ACC112 (cell line): ENCODE data around the gene SHISA8.
A peak's percentile ranks its signal among the peaks of the same experiment; 100 is the strongest.

Experiments
- H2AFZ ChIP-seq: fragments of 200-600 bp; sonication (generic); one replicate; pipeline ENCODE4 v1.6.0; 2017; ENCODE audit warnings: antibody characterized with exemption, low read length; ENCODE audit not compliant: unreplicated experiment
- H3K27ac ChIP-seq: fragments of 200-600 bp; sonication (generic); 2 replicates; pipeline ENCODE4 v1.5.1; 2014; ENCODE audit warnings: low read depth, mild to moderate bottlenecking, antibody characterized with exemption, low read length, moderate library complexity
- H3K27me3 ChIP-seq: fragments of 200-600 bp; sonication (generic); 2 replicates; pipeline ENCODE4 v1.6.1; 2014; ENCODE audit warnings: mild to moderate bottlenecking, antibody characterized with exemption, low read length, moderate library complexity, mixed read lengths; ENCODE audit not compliant: insufficient read depth
- H3K36me3 ChIP-seq: fragments of 200-600 bp; sonication (generic); 2 replicates; pipeline ENCODE4 v1.6.1; 2016; ENCODE audit warnings: mild to moderate bottlenecking, antibody characterized with exemption, low read length, moderate library complexity, mixed read lengths; ENCODE audit not compliant: insufficient read depth
- H3K4me1 ChIP-seq: fragments of 200-600 bp; sonication (generic); one replicate; pipeline ENCODE4 v1.6.1; 2016; ENCODE audit warnings: low read length, mixed read lengths; ENCODE audit not compliant: insufficient read depth, unreplicated experiment, control insufficient read depth
- H3K4me3 ChIP-seq: fragments of 200-600 bp; sonication (generic); 2 replicates; pipeline ENCODE4 v1.5.1; 2014; ENCODE audit warnings: mild to moderate bottlenecking, low read depth, low read length
- H3K79me2 ChIP-seq: fragments of 200-600 bp; sonication (generic); one replicate; pipeline ENCODE4 v1.6.0; 2016; ENCODE audit warnings: low read length; ENCODE audit not compliant: control insufficient read depth, unreplicated experiment, insufficient read depth

The SHISA8 gene

GRCh38 chr22:41932353-41932752 is 17.5 kb upstream of the SHISA8 start:
- Histone ChIP-seq H3K4me3 (no peak overlapping the region), H3K4me1 (no peaks in the 10 kb centered on the region), H3K36me3 (no peaks in the 10 kb centered on the region), H3K27me3 (no peaks in the 10 kb centered on the region), H2AFZ (no peak overlapping the region), H3K79me2 (no peaks in the 10 kb centered on the region), H3K27ac (no peak overlapping the region)

GRCh38 chr22:41931701-41932269 is 16.9 kb upstream of the SHISA8 start:
- Histone ChIP-seq H3K79me2 (no peaks in the 10 kb centered on the region), H3K27ac (no peak overlapping the region), H2AFZ (no peak overlapping the region), H3K36me3 (no peaks in the 10 kb centered on the region), H3K27me3 (no peaks in the 10 kb centered on the region), H3K4me3 (no peak overlapping the region), H3K4me1 (no peaks in the 10 kb centered on the region)

- Histone ChIP-seq H3K4me3 (no peak overlapping the region), H3K27ac (no peak overlapping the region), H3K27me3 (peaks cover 7% of the 10 kb centered on the region; the same call in 1 of the 2 replicates), H2AFZ (no peak overlapping the region), H3K79me2 (no peaks in the 10 kb centered on the region), H3K4me1 (no peaks in the 10 kb centered on the region), H3K36me3 (no peaks in the 10 kb centered on the region)
These were observed 14.5 kb upstream of the SHISA8 start for GRCh38 chr22:41929418-41929810.

GRCh38 chr22:41928593-41929417 is 13.9 kb upstream of the SHISA8 start:
- Histone ChIP-seq H3K27me3 (peaks cover 7% of the 10 kb centered on the region; the same call in 1 of the 2 replicates), H3K79me2 (no peaks in the 10 kb centered on the region), H3K4me1 (no peaks in the 10 kb centered on the region), H2AFZ (no peak overlapping the region), H3K36me3 (no peaks in the 10 kb centered on the region), H3K4me3 (no peak overlapping the region), H3K27ac (no peak overlapping the region)

GRCh38 chr22:41927813-41928212 is 12.9 kb upstream of the SHISA8 start:
- Histone ChIP-seq H3K4me1 (no peaks in the 10 kb centered on the region), H3K36me3 (no peaks in the 10 kb centered on the region), H3K4me3 (no peak overlapping the region), H2AFZ (no peak overlapping the region), H3K27me3 (peaks cover 7% of the 10 kb centered on the region; the same call in 1 of the 2 replicates), H3K27ac (no peak overlapping the region), H3K79me2 (no peaks in the 10 kb centered on the region)

- Histone ChIP-seq H3K27ac (no peak overlapping the region), H2AFZ (no peak overlapping the region), H3K4me3 (0 out of 2 replicates have a peak overlapping the region, but pooled peaks have one; percentile 51), H3K79me2 (no peaks in the 10 kb centered on the region), H3K27me3 (peaks cover 7% of the 10 kb centered on the region; the same call in 1 of the 2 replicates), H3K36me3 (no peaks in the 10 kb centered on the region), H3K4me1 (no peaks in the 10 kb centered on the region)
These were observed 11.0 kb upstream of the SHISA8 start for GRCh38 chr22:41925783-41926460.

- Histone ChIP-seq H2AFZ (no peak overlapping the region), H3K4me3 (no peak overlapping the region), H3K4me1 (peaks cover 3% of the 10 kb centered on the region), H3K27ac (no peak overlapping the region), H3K79me2 (no peaks in the 10 kb centered on the region), H3K27me3 (peaks cover 7% of the 10 kb centered on the region; the same call in 1 of the 2 replicates), H3K36me3 (no peaks in the 10 kb centered on the region)
These were observed 8.9 kb upstream of the SHISA8 start for GRCh38 chr22:41923595-41924276.

- Histone ChIP-seq H3K4me3 (no peak overlapping the region), H3K4me1 (peaks cover 5% of the 10 kb centered on the region), H3K27me3 (peaks cover 7% of the 10 kb centered on the region; the same call in 1 of the 2 replicates), H3K27ac (no peak overlapping the region), H3K79me2 (no peaks in the 10 kb centered on the region), H3K36me3 (no peaks in the 10 kb centered on the region), H2AFZ (no peak overlapping the region)
These were observed 8.2 kb upstream of the SHISA8 start for GRCh38 chr22:41922940-41923594.

GRCh38 chr22:41922328-41922727 is 7.5 kb upstream of the SHISA8 start:
- Histone ChIP-seq H3K36me3 (no peaks in the 10 kb centered on the region), H3K4me1 (peaks cover 7% of the 10 kb centered on the region), H3K27me3 (peaks cover 7% of the 10 kb centered on the region; the same call in 1 of the 2 replicates), H2AFZ (no peak overlapping the region), H3K4me3 (no peak overlapping the region), H3K27ac (no peak overlapping the region), H3K79me2 (no peaks in the 10 kb centered on the region)
